ENCODE measurements around the gene LRIT1.

The LRIT1 gene

DNA sequence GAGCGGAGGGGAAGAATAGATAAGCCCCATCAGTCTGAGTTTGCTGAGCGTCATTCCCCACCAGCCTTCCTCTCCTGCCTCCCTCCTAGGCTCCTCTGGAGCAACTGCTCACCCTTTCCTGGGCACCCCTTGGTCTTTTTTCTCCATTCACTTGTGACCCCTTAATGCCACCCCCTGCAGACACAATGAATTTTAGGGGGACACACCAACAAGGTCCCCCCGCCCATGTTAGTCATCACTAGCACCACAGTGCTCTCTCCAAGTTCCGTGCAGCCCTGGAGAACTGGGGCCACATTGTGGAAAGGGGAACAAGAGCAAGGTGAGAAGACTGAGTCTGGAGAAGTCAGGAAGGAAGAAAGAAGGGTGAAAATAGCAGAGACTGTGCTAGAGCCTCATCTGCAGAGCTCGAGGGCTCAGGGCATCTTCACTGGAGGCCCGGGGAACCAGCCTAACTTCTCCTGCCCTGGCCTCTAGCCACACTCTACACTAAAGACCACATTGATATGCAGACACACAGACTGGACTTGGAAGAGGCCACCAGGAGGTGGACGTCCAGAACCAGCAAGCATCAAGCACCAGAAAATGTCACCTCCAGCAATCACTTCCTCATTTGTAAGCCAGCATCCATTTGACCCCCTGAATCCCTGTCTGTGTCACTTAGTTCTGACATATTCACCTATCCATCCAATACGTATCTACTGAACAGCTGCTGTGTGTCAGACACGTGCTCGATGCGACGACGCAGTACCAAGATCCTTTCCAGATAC, 21.0 kb upstream of the LRIT1 start:
- no peak overlapping the region for H3K4me3 ChIP-seq (ENCODE audit: low read depth, low read length)
- in situ Hi-C loops (cut with HindIII; ENCODE audit: low sequenced_read_pairs), result no loop called here
- DNase-seq (ENCODE audit: low read depth, low spot score), result no peak
- TF ChIP-seq, protein P1, sequence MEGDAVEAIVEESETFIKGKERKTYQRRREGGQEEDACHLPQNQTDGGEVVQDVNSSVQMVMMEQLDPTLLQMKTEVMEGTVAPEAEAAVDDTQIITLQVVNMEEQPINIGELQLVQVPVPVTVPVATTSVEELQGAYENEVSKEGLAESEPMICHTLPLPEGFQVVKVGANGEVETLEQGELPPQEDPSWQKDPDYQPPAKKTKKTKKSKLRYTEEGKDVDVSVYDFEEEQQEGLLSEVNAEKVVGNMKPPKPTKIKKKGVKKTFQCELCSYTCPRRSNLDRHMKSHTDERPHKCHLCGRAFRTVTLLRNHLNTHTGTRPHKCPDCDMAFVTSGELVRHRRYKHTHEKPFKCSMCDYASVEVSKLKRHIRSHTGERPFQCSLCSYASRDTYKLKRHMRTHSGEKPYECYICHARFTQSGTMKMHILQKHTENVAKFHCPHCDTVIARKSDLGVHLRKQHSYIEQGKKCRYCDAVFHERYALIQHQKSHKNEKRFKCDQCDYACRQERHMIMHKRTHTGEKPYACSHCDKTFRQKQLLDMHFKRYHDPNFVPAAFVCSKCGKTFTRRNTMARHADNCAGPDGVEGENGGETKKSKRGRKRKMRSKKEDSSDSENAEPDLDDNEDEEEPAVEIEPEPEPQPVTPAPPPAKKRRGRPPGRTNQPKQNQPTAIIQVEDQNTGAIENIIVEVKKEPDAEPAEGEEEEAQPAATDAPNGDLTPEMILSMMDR (IDR thresholded peaks at IDR 0.05; ENCODE audit: low read depth, low read length), result no peak

DNA sequence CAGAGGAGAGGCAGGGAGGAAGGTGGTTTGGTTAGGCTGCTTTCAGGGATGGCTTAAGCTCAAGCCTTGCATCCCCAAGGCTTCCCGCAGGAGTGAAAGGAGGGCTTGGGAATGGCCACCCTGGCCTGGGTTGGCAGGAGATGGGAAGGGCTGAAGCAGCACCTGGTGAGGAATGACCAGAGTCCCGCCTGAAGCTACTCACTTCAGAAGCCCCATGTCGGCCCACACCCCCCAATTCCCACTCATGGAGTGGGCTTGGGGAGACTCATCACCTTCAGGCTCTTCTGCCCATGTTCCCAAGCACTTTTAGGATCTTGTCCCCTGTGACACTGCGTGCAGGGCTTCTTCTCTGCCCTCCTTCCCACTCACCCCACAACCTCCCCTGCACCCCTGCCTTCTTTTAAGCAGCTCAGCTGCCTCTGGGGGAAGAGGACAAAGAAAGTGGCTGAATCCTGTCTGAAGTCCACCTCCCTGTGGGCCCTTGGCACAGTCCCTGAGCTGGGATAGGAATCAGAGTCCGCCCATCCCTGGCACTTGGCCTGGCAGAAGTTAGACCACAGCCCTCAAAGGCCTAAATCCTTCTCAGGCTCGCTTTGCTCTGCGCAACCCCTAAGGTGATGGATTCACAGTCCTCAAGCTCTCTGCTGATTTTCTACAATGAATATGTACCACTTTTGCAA, 20.0 kb upstream of the LRIT1 start:
- TF ChIP-seq, protein P1 (IDR thresholded peaks at IDR 0.05; ENCODE audit: low read depth, low read length), result no peak
- in situ Hi-C loops (cut with HindIII; ENCODE audit: low sequenced_read_pairs), result no loop called here
- H3K4me3 ChIP-seq (ENCODE audit: low read depth, low read length), result no peak overlapping the region
- no peak for DNase-seq (ENCODE audit: low read depth, low spot score)

DNA sequence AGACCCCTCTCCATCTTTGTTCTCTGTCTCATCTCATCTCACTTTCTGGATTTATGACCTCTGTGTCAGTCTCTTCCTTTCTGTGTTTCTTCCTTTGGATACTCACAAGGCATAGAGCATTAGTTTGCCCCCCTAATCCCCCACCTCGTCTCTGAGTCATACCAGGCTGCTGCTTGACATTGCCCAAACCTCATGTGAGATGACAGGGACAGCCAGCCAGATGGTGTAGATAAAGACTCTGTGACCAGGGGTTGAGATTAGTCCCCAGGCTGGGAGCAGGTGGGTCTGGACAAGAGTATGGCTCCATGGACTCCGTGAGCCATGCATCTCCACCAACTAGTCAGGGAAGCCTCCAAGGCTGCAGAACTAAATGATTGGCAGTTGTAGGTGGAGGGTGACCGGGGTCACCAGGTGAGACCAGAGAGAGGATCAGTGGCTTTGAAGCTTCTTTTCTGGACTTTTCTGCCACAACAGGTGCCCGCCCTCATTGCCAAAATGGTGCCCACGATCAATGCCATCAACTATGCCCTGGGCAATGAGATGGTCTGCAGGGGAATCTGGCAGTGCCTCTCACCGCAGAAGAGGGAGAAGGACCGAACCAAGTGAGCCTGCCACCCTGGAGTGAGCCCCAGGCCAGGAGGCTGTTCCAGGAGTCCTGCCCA, 16.8 kb upstream of the LRIT1 start:
- no peak overlapping the region for H3K4me3 ChIP-seq (ENCODE audit: low read depth, low read length)
- in situ Hi-C loops (cut with HindIII; ENCODE audit: low sequenced_read_pairs), result no loop called here
- DNase-seq (ENCODE audit: low read depth, low spot score), result no peak

DNA sequence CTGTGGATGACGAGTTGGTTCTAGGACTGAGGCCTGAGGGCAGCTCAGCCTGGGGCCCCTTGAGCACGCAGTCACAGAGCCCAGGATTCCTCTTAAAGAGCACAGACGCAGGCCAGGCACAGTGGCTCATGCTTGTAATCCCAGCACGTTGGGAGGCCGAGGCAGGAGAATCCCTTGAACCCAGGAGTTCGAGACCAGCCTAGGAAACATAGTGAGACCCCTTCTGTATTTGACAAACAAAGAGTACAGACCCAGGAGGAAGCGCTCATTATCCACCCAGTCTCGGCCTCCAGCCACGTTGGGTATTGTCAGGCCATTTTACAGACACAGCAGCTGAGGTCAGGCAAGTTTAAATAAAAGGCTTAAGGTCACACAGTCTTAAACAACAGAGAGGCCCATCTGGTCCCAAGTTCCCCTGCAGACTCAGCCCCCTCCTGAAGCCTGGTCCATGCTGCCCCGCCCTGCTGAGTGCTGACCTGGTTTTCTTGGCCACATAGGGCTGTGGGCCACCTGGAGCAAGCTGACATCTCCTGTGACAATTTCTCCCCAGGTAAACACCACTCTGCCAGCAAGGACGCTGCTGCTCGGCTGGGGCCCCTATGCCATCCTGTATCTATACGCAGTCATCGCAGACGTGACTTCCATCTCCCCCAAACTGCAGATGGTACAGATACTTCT, 16.1 kb upstream of the LRIT1 start:
- DNase-seq (ENCODE audit: low read depth, low spot score), result no peak
- no peak overlapping the region for H3K4me3 ChIP-seq (ENCODE audit: low read depth, low read length)
- in situ Hi-C loops (cut with HindIII; ENCODE audit: low sequenced_read_pairs), result no loop called here
- TF ChIP-seq, protein P1 (IDR thresholded peaks at IDR 0.05; ENCODE audit: low read depth, low read length), result no peak

More for the DNA sequence above, 16.8 kb upstream of the LRIT1 start:
- TF ChIP-seq, protein P1 (IDR thresholded peaks at IDR 0.05; ENCODE audit: low read depth, low read length), result no peak

DNA sequence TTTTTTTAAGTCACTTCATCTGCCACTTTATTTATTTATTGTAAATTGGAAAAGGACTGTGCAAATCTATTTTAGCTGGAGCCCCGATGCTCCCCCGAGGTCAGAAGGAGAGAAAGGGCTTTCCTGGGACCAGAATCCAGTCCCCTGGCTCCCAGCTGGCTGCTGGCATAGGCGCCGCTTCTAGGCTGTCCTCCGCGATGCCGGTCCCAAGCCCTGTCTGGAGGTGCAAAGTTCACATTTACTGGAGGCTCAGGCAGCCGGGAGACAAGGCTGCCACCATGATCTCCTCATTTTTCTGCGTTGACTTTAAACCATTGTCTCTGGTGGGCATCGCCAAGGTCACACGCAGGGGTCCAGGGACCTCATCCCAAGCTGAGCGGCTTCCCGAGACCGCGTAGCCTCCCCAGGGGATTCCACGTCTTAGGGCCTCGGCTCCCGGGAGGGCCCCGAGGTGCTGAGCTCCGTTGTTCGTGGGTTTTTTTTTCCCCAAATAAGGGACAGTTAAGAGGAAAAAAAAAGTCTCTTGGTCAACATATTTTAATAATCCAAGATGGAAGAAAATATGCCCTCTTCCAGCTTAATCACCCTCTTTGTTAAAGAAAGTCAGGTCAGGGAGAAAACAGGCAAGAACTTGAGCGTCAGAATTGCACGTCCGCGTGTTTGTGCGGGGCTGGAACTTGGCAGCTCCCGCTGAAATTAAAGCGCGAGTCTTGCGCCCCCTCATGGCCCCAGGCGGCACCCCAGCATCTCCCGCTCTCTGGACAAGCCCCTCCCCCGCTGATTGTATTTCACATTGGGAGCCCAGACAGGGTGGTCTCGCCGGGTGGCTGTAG, 15.4 kb upstream of the LRIT1 start:
- DNase-seq (ENCODE audit: low read depth, low spot score), result peak; percentile 42
- in situ Hi-C loops (cut with HindIII; ENCODE audit: low sequenced_read_pairs), result no loop called here
- TF ChIP-seq, protein P1 (IDR thresholded peaks at IDR 0.05; ENCODE audit: low read depth, low read length), result peak; percentile 73
- no peak overlapping the region for H3K4me3 ChIP-seq (ENCODE audit: low read depth, low read length)
